ENCODE measurements around the gene SYNC.
"Not testable (repeated sequence)": the region's sequence is repeated elsewhere in the genome, so short reads cannot be mapped to it uniquely, and the experiment has no call there.

SYNC gene

DNA sequence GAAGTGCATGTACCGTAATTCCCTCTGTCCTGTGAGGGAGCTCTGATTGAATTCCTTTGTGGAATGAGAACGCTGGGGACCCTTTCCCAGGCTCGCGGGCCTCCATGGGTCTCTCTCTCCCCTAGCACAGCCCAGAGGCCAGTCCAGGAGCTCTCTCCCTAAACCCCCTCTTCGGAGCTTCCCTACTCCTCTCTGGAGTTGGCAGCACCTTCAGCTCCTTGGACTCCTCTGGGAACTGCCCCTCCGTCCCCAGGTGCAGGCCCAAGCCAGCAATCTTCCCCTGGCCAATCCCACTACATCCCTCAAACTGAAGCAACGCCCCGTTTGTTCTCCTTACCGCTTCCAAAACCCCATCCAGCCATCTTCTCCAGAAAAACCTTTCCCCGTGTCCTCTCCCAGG lies 10.5 kb upstream of the SYNC start:
- Mint-ChIP-seq H3K36me3 (ENCODE audit: low read depth) (no peaks in the 10 kb centered on the region), H3K4me3 (no peak overlapping the region), H3K27me3 (no peaks in the 10 kb centered on the region), H3K4me1 (ENCODE audit: low read depth) (peaks cover 8% of the 10 kb centered on the region), H3K9me3 (no peaks in the 10 kb centered on the region), H3K27ac (no peak overlapping the region)
- DNase-seq: no peak

DNA sequence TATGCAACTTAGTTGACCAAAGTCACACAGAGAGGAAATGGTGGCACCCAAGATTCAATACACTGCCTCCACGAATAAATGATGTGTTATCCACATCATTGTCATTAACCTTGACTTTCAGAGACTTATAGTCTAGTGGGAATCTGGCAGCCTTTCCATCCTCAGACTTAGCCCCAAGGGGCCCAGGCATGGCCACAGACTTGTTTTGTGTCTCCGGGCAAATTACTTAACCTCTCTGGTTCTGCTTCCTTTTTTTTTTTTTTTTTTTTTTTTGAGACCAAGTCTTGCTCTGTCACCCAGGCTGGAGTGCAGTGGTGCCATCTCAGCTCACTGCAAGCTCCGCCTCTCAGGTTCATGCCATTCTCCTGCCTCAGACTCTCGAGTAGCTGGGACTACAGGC lies 8.7 kb upstream of the SYNC start:
- H3K36me3 Mint-ChIP-seq (ENCODE audit: low read depth); H3K27me3 Mint-ChIP-seq; H3K4me3 Mint-ChIP-seq; H3K9me3 Mint-ChIP-seq; H3K4me1 Mint-ChIP-seq (ENCODE audit: low read depth); DNase-seq; H3K27ac Mint-ChIP-seq: not testable (repeated sequence)

DNA sequence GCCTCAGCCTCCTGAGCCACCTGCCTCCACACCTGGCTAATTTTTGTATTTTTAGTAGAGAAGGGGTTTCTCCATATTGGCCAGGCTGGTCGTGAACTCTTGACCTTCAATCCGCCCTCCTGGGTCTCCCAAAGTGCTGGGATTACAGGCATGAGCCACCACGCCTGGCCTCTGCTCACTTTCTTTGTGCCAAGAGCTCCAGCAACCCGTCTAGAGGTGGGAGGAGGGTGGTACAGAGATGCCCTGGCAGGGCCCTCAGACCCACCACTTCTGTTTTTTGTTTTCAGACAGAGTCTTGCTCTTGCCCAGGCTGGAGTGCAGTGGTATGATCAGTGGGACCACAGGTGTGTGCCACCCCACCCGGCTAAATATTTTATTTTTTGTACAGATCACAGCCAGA lies 6.9 kb upstream of the SYNC start:
- no peak for DNase-seq
- Mint-ChIP-seq H3K9me3 (no peaks in the 10 kb centered on the region), H3K4me1 (ENCODE audit: low read depth) (peaks cover 4% of the 10 kb centered on the region), H3K27ac (no peak overlapping the region), H3K4me3 (no peak overlapping the region), H3K36me3 (ENCODE audit: low read depth) (no peaks in the 10 kb centered on the region), H3K27me3 (peaks cover 24% of the 10 kb centered on the region)

DNA sequence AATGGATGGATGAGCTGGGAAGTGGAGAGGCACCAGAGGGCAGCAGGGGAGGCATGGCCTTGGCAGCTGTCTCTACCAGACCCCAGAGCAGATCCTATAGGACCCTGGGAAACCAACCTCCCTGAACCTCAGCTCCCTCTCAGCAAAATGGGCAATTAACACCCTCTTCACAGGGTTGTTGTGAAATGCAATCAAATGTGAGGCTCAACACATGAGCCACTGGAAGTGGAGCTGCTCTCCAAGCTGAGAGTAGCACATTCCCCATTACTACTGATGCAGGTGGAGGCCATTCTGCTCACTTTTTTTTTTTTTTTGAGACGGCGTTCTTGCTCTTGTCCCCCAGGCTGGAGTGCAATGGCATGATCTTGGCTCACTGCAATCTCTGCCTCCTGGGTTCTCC lies 6.5 kb upstream of the SYNC start:
- Mint-ChIP-seq H3K27ac (no peak overlapping the region), H3K36me3 (ENCODE audit: low read depth) (no peaks in the 10 kb centered on the region), H3K4me3 (no peak overlapping the region)

DNA sequence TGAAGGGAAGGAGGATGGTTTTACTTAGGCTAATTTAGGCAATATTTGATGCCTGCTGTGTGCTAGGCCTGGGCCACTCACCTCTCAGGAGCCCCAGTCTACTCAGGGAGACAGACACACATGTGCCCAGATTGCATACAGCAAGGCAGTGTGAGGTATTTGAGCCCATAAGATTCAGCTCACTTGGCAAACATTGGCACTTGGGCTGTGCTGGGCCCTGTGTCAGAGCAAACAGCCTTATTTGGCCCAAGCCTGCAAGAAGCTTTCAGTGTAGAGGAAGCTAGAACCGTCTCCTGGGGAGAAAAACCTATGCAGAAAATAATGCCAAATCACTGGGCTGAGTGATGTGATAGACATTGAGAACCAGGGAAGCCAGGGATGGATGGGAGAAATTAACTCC lies 3.9 kb upstream of the SYNC start:
- Mint-ChIP-seq H3K36me3 (ENCODE audit: low read depth) (no peaks in the 10 kb centered on the region), H3K9me3 (no peaks in the 10 kb centered on the region), H3K4me3 (no peak overlapping the region), H3K27ac (no peak overlapping the region), H3K4me1 (ENCODE audit: low read depth) (peaks cover 10% of the 10 kb centered on the region), H3K27me3 (peaks cover 46% of the 10 kb centered on the region)
- no peak for DNase-seq

More for the DNA sequence above, 6.5 kb upstream of the SYNC start:
- Mint-ChIP-seq H3K27me3 (peaks cover 28% of the 10 kb centered on the region), H3K4me1 (ENCODE audit: low read depth) (peaks cover 4% of the 10 kb centered on the region), H3K9me3 (no peaks in the 10 kb centered on the region)
- DNase-seq: no peak

DNA sequence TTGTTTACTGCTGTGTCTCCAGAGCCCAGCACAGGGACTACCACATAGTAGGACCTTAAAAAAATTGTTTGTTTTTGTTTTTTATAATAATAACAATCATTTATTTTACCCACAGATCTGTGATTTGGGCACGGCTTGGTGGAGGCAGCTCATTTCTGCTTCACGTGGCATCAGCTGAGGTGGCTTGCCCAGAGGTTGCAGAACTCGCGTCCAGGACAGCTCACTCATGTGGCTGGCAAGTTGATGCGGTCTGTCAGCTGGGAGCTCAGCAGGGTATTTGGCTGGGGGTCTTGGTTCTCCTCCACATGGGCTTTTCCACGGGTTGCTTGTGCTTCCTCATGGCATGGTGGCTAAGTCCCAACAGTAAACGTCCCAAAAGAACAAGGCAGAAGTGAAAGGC lies 2.9 kb upstream of the SYNC start:
- DNase-seq: no peak
- Mint-ChIP-seq H3K27ac (no peak overlapping the region), H3K36me3 (ENCODE audit: low read depth) (no peaks in the 10 kb centered on the region), H3K9me3 (no peaks in the 10 kb centered on the region), H3K27me3 (peaks cover 51% of the 10 kb centered on the region), H3K4me1 (ENCODE audit: low read depth) (peaks cover 10% of the 10 kb centered on the region), H3K4me3 (no peak overlapping the region)

DNA sequence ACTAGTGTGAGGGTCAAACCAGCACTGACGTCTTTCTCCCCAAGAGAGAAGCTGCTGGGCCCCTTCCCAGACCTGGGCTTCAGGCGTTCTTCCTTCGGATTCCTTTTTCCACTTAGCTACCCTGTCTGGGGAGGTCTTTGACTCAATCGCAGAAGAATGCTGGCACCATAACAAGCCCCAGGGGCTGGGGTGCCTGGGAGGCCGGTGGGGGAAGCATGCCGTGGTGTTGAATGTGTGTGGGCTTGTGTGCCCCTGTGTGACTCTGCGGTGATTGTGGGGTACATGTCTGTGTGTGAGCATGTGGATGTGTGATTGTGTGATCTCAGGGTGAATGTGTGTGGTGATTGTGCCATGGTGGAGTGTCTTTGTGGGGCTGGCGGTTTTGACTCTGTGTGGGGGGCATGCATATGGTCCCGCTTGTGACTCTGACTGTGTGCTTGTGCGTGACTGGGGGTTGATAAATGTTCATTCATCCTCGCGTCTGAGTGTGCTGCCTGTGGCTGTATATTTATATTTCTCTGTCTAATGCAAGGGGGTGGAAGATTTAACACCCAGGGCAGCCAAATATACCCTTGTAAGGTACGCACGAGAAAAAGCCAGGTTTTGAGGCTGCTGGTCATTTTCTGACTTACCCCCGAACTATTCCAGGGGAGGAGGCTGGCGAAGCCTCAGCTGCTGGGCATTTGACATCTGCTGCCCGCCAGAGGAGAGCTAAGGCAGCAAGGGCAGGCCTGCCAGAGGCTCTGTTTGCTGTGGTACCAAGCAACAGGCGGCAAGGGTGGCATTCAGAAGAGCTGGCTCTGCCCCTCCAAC lies 1.1 kb upstream of the SYNC start:
- H3K27ac Mint-ChIP-seq: no peak overlapping the region
- DNase-seq: no peak

DNA sequence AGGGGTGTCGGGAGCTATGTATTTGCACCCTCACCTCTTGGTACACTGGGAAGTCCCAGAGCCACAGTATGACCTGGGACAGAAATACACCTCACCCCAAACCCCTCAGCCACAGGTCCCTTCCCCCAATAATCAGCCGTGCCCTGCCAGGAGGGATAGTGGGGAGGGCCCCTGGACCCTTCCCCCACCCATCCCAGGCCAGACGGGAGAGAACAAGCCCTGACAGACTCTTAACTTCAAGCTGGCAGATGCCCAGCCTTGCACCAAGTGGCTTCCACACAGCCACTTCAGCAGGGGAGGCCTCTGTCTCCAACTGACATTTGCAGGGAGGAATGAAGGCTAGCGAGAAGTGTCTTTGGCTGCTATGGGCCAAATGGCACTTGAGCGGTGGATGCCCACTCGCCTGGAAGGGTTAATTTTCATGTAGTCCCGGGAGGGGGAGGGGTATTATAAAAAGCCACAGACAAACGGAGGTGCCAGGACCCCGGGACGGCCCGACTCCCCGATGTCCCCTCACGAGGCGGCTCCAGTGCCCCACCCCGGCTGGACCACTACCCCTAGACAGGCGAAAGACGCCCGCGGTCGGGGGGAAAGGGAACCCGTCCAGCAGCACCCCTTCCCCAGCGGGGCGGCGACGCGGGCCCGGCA lies 495 bp downstream of the SYNC start:
- DNase-seq: no peak
- no peaks in the 10 kb centered on the region for H3K9me3 Mint-ChIP-seq
- H3K27me3 Mint-ChIP-seq: peaks cover 50% of the 10 kb centered on the region
- H3K4me3 Mint-ChIP-seq: peak overlapping the region; percentile 47
- no peak overlapping the region for H3K27ac Mint-ChIP-seq
- no peaks in the 10 kb centered on the region for H3K36me3 Mint-ChIP-seq (ENCODE audit: low read depth)
- H3K4me1 Mint-ChIP-seq (ENCODE audit: low read depth): peaks cover 10% of the 10 kb centered on the region

More for the DNA sequence above, 1.1 kb upstream of the SYNC start:
- H3K9me3 Mint-ChIP-seq: no peaks in the 10 kb centered on the region
- peak overlapping the region; percentile 33 for H3K4me3 Mint-ChIP-seq
- peaks cover 10% of the 10 kb centered on the region for H3K4me1 Mint-ChIP-seq (ENCODE audit: low read depth)
- H3K36me3 Mint-ChIP-seq (ENCODE audit: low read depth): no peaks in the 10 kb centered on the region
- H3K27me3 Mint-ChIP-seq: peaks cover 54% of the 10 kb centered on the region

DNA sequence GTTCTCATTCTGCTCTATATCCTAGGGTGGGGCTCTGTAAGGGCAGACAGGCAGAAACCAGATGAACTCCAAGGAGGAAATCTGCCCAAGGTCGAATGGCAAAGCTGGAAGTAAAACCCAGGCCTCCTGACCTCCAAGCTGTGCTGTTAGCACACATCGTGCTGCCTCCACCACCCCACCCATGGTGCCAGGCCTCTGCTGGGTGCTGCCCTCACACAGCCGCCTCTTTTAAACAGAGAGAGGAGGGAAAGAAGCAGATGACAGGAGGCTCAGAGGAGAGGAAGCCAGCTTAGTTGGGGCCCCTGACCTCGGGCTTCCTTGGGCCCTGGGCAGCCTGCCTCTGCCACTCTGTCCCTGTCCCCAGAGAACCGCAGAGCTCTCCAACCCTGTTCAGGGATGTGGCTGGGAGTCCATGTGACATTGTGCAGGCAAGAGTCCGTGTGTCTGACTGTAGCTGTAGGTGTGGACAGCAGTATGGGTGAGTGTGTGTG lies 1.1 kb downstream of the SYNC start:
- peaks cover 47% of the 10 kb centered on the region for H3K27me3 Mint-ChIP-seq
- no peaks in the 10 kb centered on the region for H3K9me3 Mint-ChIP-seq
- H3K27ac Mint-ChIP-seq: no peak overlapping the region
- H3K4me1 Mint-ChIP-seq (ENCODE audit: low read depth): peaks cover 10% of the 10 kb centered on the region
- no peaks in the 10 kb centered on the region for H3K36me3 Mint-ChIP-seq (ENCODE audit: low read depth)
- peak overlapping the region; percentile 47 for H3K4me3 Mint-ChIP-seq
- no peak for DNase-seq

DNA sequence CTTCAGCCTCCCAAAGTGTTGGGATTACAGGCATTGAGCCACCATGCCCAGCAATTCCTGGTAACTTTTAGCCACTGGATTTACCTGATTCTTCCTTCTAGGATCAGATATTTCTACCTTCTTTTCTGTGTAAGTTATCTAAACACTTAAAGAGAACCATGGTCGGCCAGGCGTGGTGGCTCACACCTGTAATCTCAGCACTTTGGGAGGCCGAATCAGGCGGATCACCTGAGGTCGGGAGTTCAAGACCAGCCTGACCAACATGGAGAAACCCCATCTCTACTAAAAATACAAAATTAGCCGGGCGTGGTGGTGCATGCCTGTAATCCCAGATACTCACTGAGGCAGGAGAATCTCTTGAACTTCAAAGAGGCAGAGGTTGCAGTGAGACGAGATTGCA lies 5.6 kb downstream of the SYNC start:
- H3K4me3 Mint-ChIP-seq; DNase-seq; H3K27ac Mint-ChIP-seq; H3K4me1 Mint-ChIP-seq (ENCODE audit: low read depth); H3K36me3 Mint-ChIP-seq (ENCODE audit: low read depth); H3K9me3 Mint-ChIP-seq: not testable (repeated sequence)
- peaks cover 13% of the 10 kb centered on the region for H3K27me3 Mint-ChIP-seq

DNA sequence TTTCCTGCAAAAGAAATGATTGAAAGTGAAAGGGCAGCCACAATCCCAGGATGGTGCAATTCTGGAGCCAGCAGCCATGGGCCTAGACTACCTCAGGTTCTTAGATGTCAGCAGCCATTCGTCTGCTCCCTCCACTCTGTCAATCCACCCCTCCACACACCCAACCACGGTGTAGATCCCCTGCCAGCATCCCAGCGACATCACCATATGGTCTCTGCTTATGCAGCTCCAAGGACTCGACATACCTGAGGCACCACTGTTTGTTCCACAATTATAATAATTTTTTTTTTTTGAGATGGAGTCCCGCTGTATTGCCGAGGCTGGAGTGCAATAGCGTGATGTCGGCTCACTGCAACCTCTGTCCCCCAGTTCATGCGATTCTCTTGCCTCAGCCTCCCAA lies 6.5 kb downstream of the SYNC start:
- H3K27ac Mint-ChIP-seq: no peak overlapping the region
- no peaks in the 10 kb centered on the region for H3K9me3 Mint-ChIP-seq
- H3K27me3 Mint-ChIP-seq: peaks cover 4% of the 10 kb centered on the region
- H3K4me3 Mint-ChIP-seq: no peak overlapping the region
- H3K36me3 Mint-ChIP-seq (ENCODE audit: low read depth): no peaks in the 10 kb centered on the region
- no peak for DNase-seq
- no peaks in the 10 kb centered on the region for H3K4me1 Mint-ChIP-seq (ENCODE audit: low read depth)

DNA sequence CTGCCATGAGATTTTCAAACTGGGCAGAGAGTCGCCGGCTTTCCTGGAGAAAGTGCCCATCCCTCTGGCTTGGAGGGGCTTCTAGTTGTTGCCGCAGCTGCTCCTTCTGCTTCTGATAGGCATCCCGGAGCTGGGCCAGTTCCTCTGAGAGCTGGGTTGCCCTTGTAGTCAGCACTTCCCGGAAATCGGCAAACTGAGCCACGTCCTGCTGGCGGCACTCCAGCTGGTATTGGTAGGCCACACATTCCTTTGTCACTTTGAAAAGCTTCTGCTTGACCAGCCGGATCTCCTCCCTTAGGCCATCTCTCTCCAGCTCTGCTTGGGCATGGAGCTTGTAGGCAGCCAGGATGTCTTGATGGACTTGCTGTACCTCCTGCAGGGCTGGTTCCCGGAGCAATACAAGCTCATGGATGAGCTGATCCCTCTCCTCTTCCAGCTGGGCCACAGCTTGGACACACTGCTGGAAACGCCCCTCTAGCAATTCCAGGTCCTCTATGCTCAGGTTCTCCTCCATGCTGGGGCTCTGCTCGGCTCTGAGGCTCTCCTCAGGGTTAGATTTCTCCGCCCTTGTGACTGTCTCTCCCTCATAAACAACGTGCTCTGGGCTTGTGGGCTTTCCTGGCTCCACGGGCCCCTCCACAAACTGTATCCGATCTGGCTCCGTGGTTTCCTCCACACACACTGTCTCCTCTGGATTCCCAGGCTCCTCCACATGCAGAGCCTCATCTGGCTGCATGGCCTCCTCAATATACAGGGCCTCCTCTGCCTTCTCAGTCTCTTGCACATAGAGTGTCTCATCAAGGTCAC lies 7.3 kb downstream of the SYNC start:
- Mint-ChIP-seq H3K4me3 (no peak overlapping the region), H3K4me1 (ENCODE audit: low read depth) (no peaks in the 10 kb centered on the region), H3K36me3 (ENCODE audit: low read depth) (no peaks in the 10 kb centered on the region), H3K27me3 (peaks cover 3% of the 10 kb centered on the region), H3K9me3 (no peaks in the 10 kb centered on the region), H3K27ac (no peak overlapping the region)
- DNase-seq: no peak

DNA sequence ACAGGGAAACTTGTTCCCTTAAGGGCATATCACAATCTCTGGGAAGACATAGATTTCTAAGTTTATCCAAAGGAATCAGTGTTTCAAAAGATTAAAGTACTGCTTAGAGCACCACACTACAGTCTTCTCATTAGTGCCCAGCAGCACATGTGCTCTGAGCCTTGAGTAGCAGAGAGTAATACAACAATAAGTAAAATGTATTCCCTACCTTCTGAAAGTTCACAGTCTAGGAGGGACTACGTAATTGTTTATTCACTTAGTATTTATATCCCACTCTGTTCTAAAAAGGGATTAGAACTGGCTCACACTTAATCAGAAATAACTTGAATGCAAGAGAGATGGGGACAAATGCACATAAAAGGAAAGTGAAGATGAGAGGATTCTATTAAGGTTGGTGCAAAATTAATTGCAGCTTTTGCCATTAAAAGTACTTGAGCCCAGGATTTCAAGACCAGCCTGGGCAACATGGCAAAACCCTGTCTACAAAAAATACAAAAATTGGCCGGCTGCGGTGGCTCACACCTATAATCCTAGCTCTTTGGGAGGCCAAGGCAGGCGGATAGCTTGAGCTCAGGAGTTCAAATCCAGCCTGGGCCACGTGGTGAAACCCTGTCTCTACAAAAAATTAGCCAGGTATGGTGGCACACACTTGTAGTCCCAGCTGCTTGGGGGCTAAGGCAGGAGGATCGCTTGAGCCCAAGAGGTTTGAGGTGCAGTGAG lies 9.0 kb downstream of the SYNC start:
- Mint-ChIP-seq H3K27me3 (no peaks in the 10 kb centered on the region), H3K9me3 (no peaks in the 10 kb centered on the region), H3K4me3 (no peak overlapping the region), H3K27ac (no peak overlapping the region), H3K4me1 (ENCODE audit: low read depth) (no peaks in the 10 kb centered on the region), H3K36me3 (ENCODE audit: low read depth) (peaks cover under 1% of the 10 kb centered on the region)
- no peak for DNase-seq

DNA sequence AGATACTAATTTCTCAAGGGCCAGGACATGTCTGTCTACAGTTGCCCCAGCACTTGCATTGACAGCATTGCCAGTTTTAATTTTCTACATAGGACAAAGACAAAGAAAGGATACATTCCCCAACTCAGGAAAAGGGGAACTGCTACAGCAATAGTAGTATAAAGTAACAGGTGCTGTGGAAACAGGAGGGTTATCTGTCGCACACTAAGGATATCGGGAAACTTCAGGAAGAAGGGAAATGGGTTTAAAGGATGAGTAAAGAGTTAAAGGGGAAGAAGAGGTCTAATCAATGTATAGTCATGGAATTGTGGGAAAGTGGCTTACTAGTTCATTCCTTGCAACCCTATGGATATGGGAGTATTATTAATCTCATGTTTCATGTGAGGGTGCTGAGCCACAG lies 16.2 kb downstream of the SYNC start:
- H3K36me3 Mint-ChIP-seq (ENCODE audit: low read depth): peaks cover 66% of the 10 kb centered on the region
- H3K4me3 Mint-ChIP-seq: no peak overlapping the region
- no peak for DNase-seq
- H3K9me3 Mint-ChIP-seq: no peaks in the 10 kb centered on the region
- peaks cover 14% of the 10 kb centered on the region for H3K4me1 Mint-ChIP-seq (ENCODE audit: low read depth)
- no peaks in the 10 kb centered on the region for H3K27me3 Mint-ChIP-seq
- H3K27ac Mint-ChIP-seq: no peak overlapping the region
